ENCODE results near the gene SLCO1A2. TPM values are rescaled to one million over a fixed set of nuclear protein-coding genes. Genes with fewer than 3 reads are reported as not detected.

The SLCO1A2 gene
- total and polyA plus RNA-seq, 2 donors (not counting 3 experiments of a cell fraction or from before 2014, with no cell fraction given): not detected

DNA sequence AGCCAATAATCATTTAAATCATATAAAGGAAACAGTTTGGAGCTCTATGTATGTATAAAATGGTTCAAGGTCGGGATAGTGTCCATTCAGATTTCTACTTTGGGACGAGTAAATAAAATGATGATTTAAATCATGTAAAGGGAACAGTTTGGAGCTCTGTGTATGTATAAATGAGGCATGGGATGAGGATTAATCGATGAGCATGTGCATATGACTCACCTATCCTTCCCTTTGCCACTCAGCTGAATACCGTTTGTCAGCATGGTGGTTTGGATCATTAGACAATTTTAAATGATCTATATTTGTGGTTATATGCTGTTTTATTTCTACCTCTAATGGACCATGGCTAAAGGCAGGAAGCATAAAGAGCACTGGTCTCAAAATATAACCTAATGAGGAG lies 7.1 kb upstream of the SLCO1A2 start:
- POLR2A ChIA-PET: no interaction called here

DNA sequence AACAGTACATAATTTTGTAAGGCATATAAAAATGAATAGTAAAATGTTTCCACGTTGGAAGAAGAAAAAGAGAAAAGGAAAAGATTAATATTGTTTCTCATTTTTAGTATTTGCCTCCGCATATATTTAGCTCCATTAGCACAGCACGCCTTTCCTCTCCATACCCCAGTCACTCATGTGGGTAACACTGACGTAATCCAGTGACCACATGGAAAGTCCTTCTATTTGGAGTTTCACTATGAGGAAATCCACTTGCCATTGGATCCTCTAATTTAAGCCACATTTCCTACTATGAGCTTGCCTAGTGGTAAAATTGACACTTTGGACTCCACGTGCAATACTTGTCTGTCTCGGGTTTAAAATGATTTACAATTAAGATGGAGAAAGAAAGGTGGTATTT lies 5.7 kb upstream of the SLCO1A2 start:
- ChIA-PET POLR2A (no interaction called here), CTCF (no interaction called here)
- no peaks in the 10 kb centered on the region for H4K20me1 ChIP-seq (replicated peaks; ENCODE audit: control insufficient read depth, extremely low read depth, insufficient read depth, low read length)
- H3K9me1 ChIP-seq (replicated peaks; ENCODE audit: control insufficient read depth, extremely low read depth, insufficient read depth, low read length): no peaks in the 10 kb centered on the region
- H3K4me3 ChIP-seq (replicated peaks in 1 of 3; ENCODE audit: insufficient read depth in 1 of 3, low read depth in 1 of 3, low read length in 3 of 3): no peak overlapping the region
- H3K9me3 ChIP-seq (replicated peaks; ENCODE audit: control insufficient read depth, insufficient read depth, low read length): no peaks in the 10 kb centered on the region
- no peak overlapping the region for H2AFZ ChIP-seq (ENCODE audit: low read depth, low read length)
- no peaks in the 10 kb centered on the region for H3K27me3 ChIP-seq (ENCODE audit: control insufficient read depth in 2 of 2, insufficient read depth in 2 of 2, low read length in 2 of 2)
- no peak overlapping the region for H3K4me2 ChIP-seq (ENCODE audit: insufficient read depth, low read length)
- H3K27ac ChIP-seq (ENCODE audit: insufficient read depth, low read depth, low read length): no peak overlapping the region
- TF ChIP-seq MYC (IDR thresholded peaks at IDR 0.05; ENCODE audit: low read depth, low read length) (no peak), FOS (IDR thresholded peaks at IDR 0.05; ENCODE audit: borderline replicate concordance, insufficient read depth, low read length) (no peak), POLR2A (IDR thresholded peaks at IDR 0.05; ENCODE audit: low read depth, low read length) (no peak), POLR2AphosphoS5 (IDR thresholded peaks at IDR 0.05; ENCODE audit: insufficient read depth, low read depth, low read length) (no peak), GATA2 (IDR thresholded peaks at IDR 0.05; ENCODE audit: insufficient read depth, insufficient read length, low read depth, low read length) (no peak), EZH2 (IDR thresholded peaks at IDR 0.05; ENCODE audit: borderline replicate concordance, low read depth, low read length, severe bottlenecking) (no peak), MAX (IDR thresholded peaks at IDR 0.05; ENCODE audit: insufficient read depth, insufficient read length) (no peak), JUN (IDR thresholded peaks at IDR 0.05; ENCODE audit: borderline replicate concordance, insufficient read depth, insufficient read length, low read depth) (no peak)
- TF ChIP-seq, protein P1, sequence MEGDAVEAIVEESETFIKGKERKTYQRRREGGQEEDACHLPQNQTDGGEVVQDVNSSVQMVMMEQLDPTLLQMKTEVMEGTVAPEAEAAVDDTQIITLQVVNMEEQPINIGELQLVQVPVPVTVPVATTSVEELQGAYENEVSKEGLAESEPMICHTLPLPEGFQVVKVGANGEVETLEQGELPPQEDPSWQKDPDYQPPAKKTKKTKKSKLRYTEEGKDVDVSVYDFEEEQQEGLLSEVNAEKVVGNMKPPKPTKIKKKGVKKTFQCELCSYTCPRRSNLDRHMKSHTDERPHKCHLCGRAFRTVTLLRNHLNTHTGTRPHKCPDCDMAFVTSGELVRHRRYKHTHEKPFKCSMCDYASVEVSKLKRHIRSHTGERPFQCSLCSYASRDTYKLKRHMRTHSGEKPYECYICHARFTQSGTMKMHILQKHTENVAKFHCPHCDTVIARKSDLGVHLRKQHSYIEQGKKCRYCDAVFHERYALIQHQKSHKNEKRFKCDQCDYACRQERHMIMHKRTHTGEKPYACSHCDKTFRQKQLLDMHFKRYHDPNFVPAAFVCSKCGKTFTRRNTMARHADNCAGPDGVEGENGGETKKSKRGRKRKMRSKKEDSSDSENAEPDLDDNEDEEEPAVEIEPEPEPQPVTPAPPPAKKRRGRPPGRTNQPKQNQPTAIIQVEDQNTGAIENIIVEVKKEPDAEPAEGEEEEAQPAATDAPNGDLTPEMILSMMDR (IDR thresholded peaks at IDR 0.05; ENCODE audit: extremely low read depth in 1 of 2, insufficient read depth in 1 of 2, low read depth in 1 of 2, low read length in 2 of 2): no peak
- H3K4me1 ChIP-seq (ENCODE audit: control insufficient read depth, extremely low read depth, insufficient read depth, low read length): no peaks in the 10 kb centered on the region
- DNase-seq (ENCODE audit: low read depth, low spot score): no peak
- dilution Hi-C loops (cut with MboI; ENCODE audit: extremely low pct_ligation_motif_present, low sequenced_read_pairs): no loop called here
- no peak overlapping the region for H3K9ac ChIP-seq (replicated peaks; ENCODE audit: extremely low read depth, insufficient read depth, low read length)
- H3K79me2 ChIP-seq (ENCODE audit: control insufficient read depth, insufficient read depth, low read length): no peaks in the 10 kb centered on the region
- H3K36me3 ChIP-seq (ENCODE audit: control insufficient read depth in 2 of 2, extremely low read depth in 1 of 2, insufficient read depth in 2 of 2, low read length in 2 of 2): no peaks in the 10 kb centered on the region
- no TSS peak for BruUV-seq (replicated peaks)
- FAIRE-seq: no peak
- intact Hi-C loops (cut with micrococcal nuclease): no loop called here

More for the DNA sequence above, 7.1 kb upstream of the SLCO1A2 start:
- BruUV-seq (replicated peaks): no TSS peak
- Histone ChIP-seq H3K4me2 (ENCODE audit: insufficient read depth, low read length) (no peak overlapping the region), H3K27me3 (ENCODE audit: control insufficient read depth in 2 of 2, insufficient read depth in 2 of 2, low read length in 2 of 2) (no peaks in the 10 kb centered on the region), H3K4me3 (replicated peaks in 1 of 3; ENCODE audit: insufficient read depth in 1 of 3, low read depth in 1 of 3, low read length in 3 of 3) (no peak overlapping the region), H3K36me3 (ENCODE audit: control insufficient read depth in 2 of 2, extremely low read depth in 1 of 2, insufficient read depth in 2 of 2, low read length in 2 of 2) (no peaks in the 10 kb centered on the region), H3K9me1 (replicated peaks; ENCODE audit: control insufficient read depth, extremely low read depth, insufficient read depth, low read length) (no peaks in the 10 kb centered on the region), H4K20me1 (replicated peaks; ENCODE audit: control insufficient read depth, extremely low read depth, insufficient read depth, low read length) (no peaks in the 10 kb centered on the region), H2AFZ (ENCODE audit: low read depth, low read length) (no peak overlapping the region), H3K9ac (replicated peaks; ENCODE audit: extremely low read depth, insufficient read depth, low read length) (no peak overlapping the region), H3K79me2 (ENCODE audit: control insufficient read depth, insufficient read depth, low read length) (no peaks in the 10 kb centered on the region), H3K9me3 (replicated peaks; ENCODE audit: control insufficient read depth, insufficient read depth, low read length) (no peaks in the 10 kb centered on the region), H3K27ac (ENCODE audit: insufficient read depth, low read depth, low read length) (no peak overlapping the region), H3K4me1 (ENCODE audit: control insufficient read depth, extremely low read depth, insufficient read depth, low read length) (no peaks in the 10 kb centered on the region)
- TF ChIP-seq JUN (IDR thresholded peaks at IDR 0.05; ENCODE audit: borderline replicate concordance, insufficient read depth, insufficient read length, low read depth): no peak
- no peak for TF ChIP-seq POLR2AphosphoS5 (IDR thresholded peaks at IDR 0.05; ENCODE audit: insufficient read depth, low read depth, low read length)
- no peak for TF ChIP-seq EZH2 (IDR thresholded peaks at IDR 0.05; ENCODE audit: borderline replicate concordance, low read depth, low read length, severe bottlenecking)
- no peak for TF ChIP-seq MAX (IDR thresholded peaks at IDR 0.05; ENCODE audit: insufficient read depth, insufficient read length)
- TF ChIP-seq GATA2 (IDR thresholded peaks at IDR 0.05; ENCODE audit: insufficient read depth, insufficient read length, low read depth, low read length): no peak
- no peak for TF ChIP-seq FOS (IDR thresholded peaks at IDR 0.05; ENCODE audit: borderline replicate concordance, insufficient read depth, low read length)
- CTCF ChIA-PET: no interaction called here
- intact Hi-C loops (cut with micrococcal nuclease): no loop called here
- FAIRE-seq (no peak), DNase-seq (ENCODE audit: low read depth, low spot score) (no peak)
- dilution Hi-C loops (cut with MboI; ENCODE audit: extremely low pct_ligation_motif_present, low sequenced_read_pairs): no loop called here

Measured in endothelial cell of umbilical vein (primary cell).